Hepatocyte (in vitro differentiated cells): ENCODE results near the gene PID1.

ENCODE experiments used
- CTCF ChIP-seq: fragments of 200-600 bp; sonication (generic); IDR thresholded peaks from 2 replicates; pipeline ENCODE4 v1.5.1; 2016; ENCODE audit warnings: antibody characterized with exemption, mild to moderate bottlenecking; ENCODE audit not compliant: poor library complexity
- EZH2phosphoT487 ChIP-seq: fragments of 200-600 bp; sonication (generic); IDR thresholded peaks from one replicate; pipeline ENCODE4 v1.6.1; 2018; ENCODE audit warnings: antibody characterized with exemption, mild to moderate bottlenecking, low read depth, moderate library complexity; ENCODE audit not compliant: unreplicated experiment, severe bottlenecking

DNA sequence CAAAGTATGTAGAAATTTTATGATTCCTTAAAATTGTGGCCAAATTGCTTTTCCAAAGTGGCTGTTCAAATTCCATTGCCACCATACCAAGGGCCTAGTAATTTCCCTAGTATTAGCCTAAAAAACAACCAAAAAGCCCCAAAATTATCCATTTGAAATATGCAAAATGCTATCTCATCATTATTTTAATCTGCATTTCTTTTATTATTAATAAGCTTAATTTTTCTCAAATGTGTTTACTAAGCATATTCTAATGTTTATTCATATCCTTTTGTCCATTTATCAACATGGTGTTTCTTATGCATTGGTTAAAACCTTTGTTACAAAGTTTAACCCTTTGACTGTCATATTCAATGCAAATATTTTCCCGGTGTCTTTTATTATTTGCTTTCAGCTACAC, 48.0 kb downstream of the PID1 start:
- TF ChIP-seq EZH2phosphoT487: no peak
- no peak for TF ChIP-seq CTCF
